GM13977 (cell line): ENCODE results near the gene PRSS2.

ENCODE experiments used
- DNase-seq: peaks from one replicate; pipeline ENCODE4 v3.0.0; 2012; ENCODE audit warnings: low spot score
- CTCF ChIP-seq: IDR thresholded peaks from 2 replicates; pipeline ENCODE4 v1.5.1; 2012; ENCODE audit warnings: mild to moderate bottlenecking, control low read depth; ENCODE audit not compliant: insufficient read depth; ENCODE audit errors: extremely low read depth, missing control alignments
- in situ Hi-C: fragments of 300-500 bp; cut with MboI; formaldehyde crosslinking; loops from one replicate; pipeline ENCODE4 v1.12.0; 2022; ENCODE audit warnings: low sequenced_read_pairs, low pct_unique_long_range_greater_than_20kb, mixed read lengths, inconsistent platforms; ENCODE audit not compliant: unreplicated experiment

PRSS2 gene

GRCh38 chr7:142813699-142814098 lies 42.9 kb downstream of the PRSS2 start:
- no peak for TF ChIP-seq CTCF
- in situ Hi-C loops, result no loop called here
- no peak for DNase-seq

- TF ChIP-seq CTCF, result no peak
- in situ Hi-C loops, result no loop called here
- DNase-seq, result no peak
These were observed 43.7 kb downstream of the PRSS2 start for GRCh38 chr7:142814451-142814850.

GRCh38 chr7:142815134-142815533 lies 44.4 kb downstream of the PRSS2 start:
- DNase-seq, result no peak
- in situ Hi-C loops, result no loop called here
- TF ChIP-seq CTCF, result no peak

- no peak for DNase-seq
- in situ Hi-C loops, result no loop called here
- TF ChIP-seq CTCF, result no peak
These were observed 46.7 kb downstream of the PRSS2 start for GRCh38 chr7:142817506-142817905.

- no peak for DNase-seq
- in situ Hi-C loops, result no loop called here
- no peak for TF ChIP-seq CTCF
These were observed 48.8 kb downstream of the PRSS2 start for GRCh38 chr7:142819530-142819929.

GRCh38 chr7:142822714-142823113 lies 51.9 kb downstream of the PRSS2 start:
- in situ Hi-C loops, result no loop called here
- TF ChIP-seq CTCF, result no peak
- DNase-seq, result no peak
